GM19239 (cell line): Measurements from ENCODE around the gene STK24.

Experiments used
- DNase-seq: peaks from one replicate; pipeline ENCODE4 v3.0.0; 2011; ENCODE audit warnings: low spot score; ENCODE audit not compliant: insufficient read length
- FAIRE-seq: peaks from 2 replicates; lab custom pipeline; 2011; peaks lifted over from hg19 to GRCh38; lab: Jason Lieb, UNC

Gene STK24

GRCh38 chr13:98536729-98537128, 40.2 kb downstream of the STK24 start:
- FAIRE-seq (no peak), DNase-seq (no peak)

GRCh38 chr13:98535501-98536354, 41.2 kb downstream of the STK24 start:
- FAIRE-seq (no peak), DNase-seq (no peak)

- DNase-seq = no peak
- FAIRE-seq = no peak
These were observed 42.1 kb downstream of the STK24 start for GRCh38 chr13:98534821-98535220.

- DNase-seq (no peak), FAIRE-seq (no peak)
These were observed 43.0 kb downstream of the STK24 start for GRCh38 chr13:98533912-98534311.

- FAIRE-seq (no peak), DNase-seq (no peak)
These were observed 44.7 kb downstream of the STK24 start for GRCh38 chr13:98532254-98532653.

GRCh38 chr13:98530217-98530616, 46.7 kb downstream of the STK24 start:
- DNase-seq (no peak), FAIRE-seq (no peak)

GRCh38 chr13:98529171-98529570, 47.7 kb downstream of the STK24 start:
- DNase-seq (no peak), FAIRE-seq (no peak)

- no peak for FAIRE-seq
These were observed 48.2 kb downstream of the STK24 start for GRCh38 chr13:98528663-98529064.

GRCh38 chr13:98527526-98527925, 49.4 kb downstream of the STK24 start:
- DNase-seq (no peak), FAIRE-seq (no peak)

More at GRCh38 chr13:98528663-98529064, 48.2 kb downstream of the STK24 start:
- no peak for DNase-seq

- FAIRE-seq (peak; percentile 58), DNase-seq (no peak)
These were observed 50.8 kb downstream of the STK24 start for GRCh38 chr13:98526182-98526512.

- DNase-seq = no peak
- FAIRE-seq = peak; percentile 80
These were observed 51.3 kb downstream of the STK24 start for GRCh38 chr13:98525456-98526181.

GRCh38 chr13:98524793-98525192, 52.1 kb downstream of the STK24 start:
- FAIRE-seq (no peak), DNase-seq (no peak)

GRCh38 chr13:98524391-98524790, 52.5 kb downstream of the STK24 start:
- DNase-seq (no peak), FAIRE-seq (peak; percentile 33)

- DNase-seq = no peak
- peak; percentile 86 for FAIRE-seq
These were observed 53.3 kb downstream of the STK24 start for GRCh38 chr13:98523455-98524102.

- no peak for DNase-seq
- no peak for FAIRE-seq
These were observed 54.5 kb downstream of the STK24 start for GRCh38 chr13:98522371-98522770.

- no peak for DNase-seq
- FAIRE-seq = no peak
These were observed 55.3 kb downstream of the STK24 start for GRCh38 chr13:98521461-98522247.

GRCh38 chr13:98520674-98521449, 56.0 kb downstream of the STK24 start:
- FAIRE-seq (no peak), DNase-seq (no peak)

- no peak for DNase-seq
- FAIRE-seq = no peak
These were observed 56.9 kb downstream of the STK24 start for GRCh38 chr13:98519976-98520375.

GRCh38 chr13:98517576-98518310, 59.2 kb downstream of the STK24 start:
- DNase-seq (no peak), FAIRE-seq (peak; percentile 72)
